Endodermal cell (in vitro differentiated cells): ENCODE measurements around the gene ELF5. TPM values are rescaled to one million over a fixed set of nuclear protein-coding genes. Genes with fewer than 3 reads are reported as not detected.

Source experiments
- DNase-seq: peaks from one replicate; pipeline ENCODE4 v3.0.0-alpha.2; 2017
- H3K27ac ChIP-seq: 2 replicates; pipeline ENCODE4 v1.5.1; 2013; ENCODE audit warnings: mild to moderate bottlenecking, low read depth, low read length, moderate library complexity
- H3K27me3 ChIP-seq: 2 replicates; pipeline ENCODE4 v1.6.1; 2013; ENCODE audit warnings: mild to moderate bottlenecking, low read length, moderate library complexity; ENCODE audit not compliant: insufficient read depth, control insufficient read depth, poor library complexity, severe bottlenecking
- H3K36me3 ChIP-seq: 2 replicates; pipeline ENCODE4 v1.7.0; 2013; ENCODE audit warnings: mild to moderate bottlenecking, low read length, moderate library complexity; ENCODE audit not compliant: control insufficient read depth, insufficient read depth
- H3K4me1 ChIP-seq: one replicate; pipeline ENCODE4 v1.7.0; 2013; ENCODE audit warnings: low read length; ENCODE audit not compliant: control insufficient read depth, insufficient read depth
- H3K4me3 ChIP-seq: 2 replicates; pipeline ENCODE4 v1.5.1; 2013; ENCODE audit warnings: mild to moderate bottlenecking, low read length, moderate library complexity
- H3K9ac ChIP-seq: 2 replicates; pipeline ENCODE4 v1.6.1; 2013; ENCODE audit warnings: mild to moderate bottlenecking, low read length, moderate library complexity; ENCODE audit not compliant: poor library complexity, severe bottlenecking; ENCODE audit errors: extremely low read depth
- H3K9me3 ChIP-seq: 2 replicates; pipeline ENCODE4 v1.6.1; 2013; ENCODE audit warnings: mild to moderate bottlenecking, low read length, moderate library complexity; ENCODE audit not compliant: control insufficient read depth
- H3K27ac Mint-ChIP-seq: 2 replicates; pipeline ENCODE4 v1.8.0; 2020; ENCODE audit warnings: mixed read lengths
- H3K27me3 Mint-ChIP-seq: 2 replicates; pipeline ENCODE4 v1.8.0; 2021; ENCODE audit warnings: mild to moderate bottlenecking, mixed read lengths; ENCODE audit not compliant: insufficient read depth
- H3K36me3 Mint-ChIP-seq: 2 replicates; pipeline ENCODE4 v1.8.0; 2020; ENCODE audit warnings: low read depth, mixed read lengths
- H3K4me1 Mint-ChIP-seq: 2 replicates; pipeline ENCODE4 v1.8.0; 2020; ENCODE audit warnings: mixed read lengths
- H3K4me3 Mint-ChIP-seq: 2 replicates; pipeline ENCODE4 v1.8.0; 2020; ENCODE audit warnings: mild to moderate bottlenecking, moderate library complexity, mixed read lengths
- H3K9me3 Mint-ChIP-seq: 2 replicates; pipeline ENCODE4 v1.8.0; 2020; ENCODE audit warnings: mild to moderate bottlenecking, mixed read lengths
- CTCF ChIP-seq: fragments of 200-600 bp; sonication (generic); conservative IDR thresholded peaks from 2 replicates; pipeline ENCODE4 v1.5.0; 2021; ENCODE audit warnings: antibody characterized with exemption, mild to moderate bottlenecking
- WGBS, 2 experiments: methylation state at CpG; one replicate each; pipeline versions ENCODE4 v1.1.5 to v1.1.7; 2013; ENCODE audit warnings: missing lambda C conversion rate in 2 of 2, mixed read lengths in 1 of 2; ENCODE audit not compliant: insufficient coverage in 1 of 2, insufficient read length in 1 of 2; 5-methylcytosine and 5-hydroxymethylcytosine counted together
- total RNA-seq, 2 donors: library from RNA; stranded (reverse); fragmentation: NEBNext Ultra II Directional in 1 of 2; extraction: Animal tissue kit (Norgen Biotek cat#: 25700) in 1 of 2; gene quantifications; 2 replicates in 1 of 2; 3 replicates in 1 of 2; pipeline ENCODE4 v1.2.1, GENCODE V29; 2021

The ELF5 gene
- total RNA-seq, 2 donors from 2014 or later: not detected

GRCh38 chr11:34507156-34507555, 6.4 kb downstream of the ELF5 start:
- WGBS, 2 experiments: 67 to 79% methylated on average over 3 to 6 of the region's 6 CpGs
- no peaks in the 10 kb centered on the region for H3K36me3 Mint-ChIP-seq
- Histone ChIP-seq H3K9ac (no peak overlapping the region), H3K36me3 (no peaks in the 10 kb centered on the region), H3K27me3 (no peaks in the 10 kb centered on the region), H3K27ac (no peak overlapping the region), H3K4me3 (no peak overlapping the region), H3K4me1 (no peaks in the 10 kb centered on the region), H3K9me3 (no peaks in the 10 kb centered on the region)
- peaks cover 3% of the 10 kb centered on the region for H3K4me1 Mint-ChIP-seq
- TF ChIP-seq CTCF: no peak
- H3K27ac Mint-ChIP-seq: no peak overlapping the region
- DNase-seq: no peak
- H3K4me3 Mint-ChIP-seq: no peak overlapping the region
- H3K9me3 Mint-ChIP-seq: no peaks in the 10 kb centered on the region
- H3K27me3 Mint-ChIP-seq: peaks cover 2% of the 10 kb centered on the region

- H3K36me3 Mint-ChIP-seq: no peaks in the 10 kb centered on the region
- Histone ChIP-seq H3K27me3 (no peaks in the 10 kb centered on the region), H3K4me3 (no peak overlapping the region), H3K36me3 (no peaks in the 10 kb centered on the region), H3K9ac (no peak overlapping the region), H3K9me3 (no peaks in the 10 kb centered on the region), H3K4me1 (no peaks in the 10 kb centered on the region), H3K27ac (no peak overlapping the region)
- 81 to 95% methylated on average over 5 of the region's 5 CpGs for WGBS, 2 experiments
- no peak for DNase-seq
- no peak for TF ChIP-seq CTCF
- no peaks in the 10 kb centered on the region for H3K9me3 Mint-ChIP-seq
- no peak overlapping the region for H3K27ac Mint-ChIP-seq
- no peaks in the 10 kb centered on the region for H3K27me3 Mint-ChIP-seq
- H3K4me3 Mint-ChIP-seq: no peak overlapping the region
- peaks cover 3% of the 10 kb centered on the region for H3K4me1 Mint-ChIP-seq
These were observed 7.7 kb downstream of the ELF5 start for GRCh38 chr11:34505874-34506273.

- H3K4me3 ChIP-seq: no peak overlapping the region
- Mint-ChIP-seq H3K36me3 (no peaks in the 10 kb centered on the region), H3K27me3 (no peaks in the 10 kb centered on the region), H3K4me1 (peaks cover 3% of the 10 kb centered on the region), H3K4me3 (no peak overlapping the region), H3K27ac (no peak overlapping the region), H3K9me3 (no peaks in the 10 kb centered on the region)
- DNase-seq: no peak
- no peaks in the 10 kb centered on the region for H3K36me3 ChIP-seq
- H3K4me1 ChIP-seq: no peaks in the 10 kb centered on the region
- H3K27ac ChIP-seq: no peak overlapping the region
- H3K9me3 ChIP-seq: no peaks in the 10 kb centered on the region
- peak; percentile 32 for TF ChIP-seq CTCF
- 81 to 96% methylated on average over 3 of the region's 3 CpGs for WGBS, 2 experiments
- H3K27me3 ChIP-seq: no peaks in the 10 kb centered on the region
- no peak overlapping the region for H3K9ac ChIP-seq
These were observed 10.6 kb downstream of the ELF5 start for GRCh38 chr11:34502949-34503348.
